CD4-positive, alpha-beta T cell treated with Interleukin-6 at 100 ng/mL for 8 hours (primary cell): ENCODE data around the gene TSNAXIP1.
"Not testable (repeated sequence)": the region's sequence is repeated elsewhere in the genome, so short reads cannot be mapped to it uniquely, and the experiment has no call there.

ENCODE experiments used
- DNase-seq: peaks from one replicate; pipeline ENCODE4 v3.0.0-alpha.2; 2020; ENCODE audit warnings: mixed read lengths, low spot score

The TSNAXIP1 gene

GRCh38 chr16:67837190-67837589 lies 30.5 kb downstream of the TSNAXIP1 start:
- DNase-seq: not testable (repeated sequence)

GRCh38 chr16:67837811-67838210 lies 31.1 kb downstream of the TSNAXIP1 start:
- DNase-seq: no peak

GRCh38 chr16:67841198-67841815 lies 34.6 kb downstream of the TSNAXIP1 start:
- no peak for DNase-seq

- peak; percentile 93 for DNase-seq
These were observed 35.3 kb downstream of the TSNAXIP1 start, which contains the start of gene THAP11 for GRCh38 chr16:67841816-67842508. Gene THAP11, plus strand, starts transcription at chr16:67842320. Its CDS starts 235 bp downstream, at chr16:67842555.

GRCh38 chr16:67842509-67843342 lies 36.0 kb downstream of the TSNAXIP1 start:
- peak; percentile 57 for DNase-seq

- DNase-seq: no peak
These were observed 36.7 kb downstream of the TSNAXIP1 start for GRCh38 chr16:67843343-67843765.

- no peak for DNase-seq
These were observed 37.8 kb downstream of the TSNAXIP1 start for GRCh38 chr16:67844497-67844896.

- no peak for DNase-seq
These were observed 38.8 kb downstream of the TSNAXIP1 start for GRCh38 chr16:67845291-67846062.

GRCh38 chr16:67846063-67846319 lies 39.3 kb downstream of the TSNAXIP1 start:
- DNase-seq: no peak

GRCh38 chr16:67846320-67847063 lies 39.8 kb downstream of the TSNAXIP1 start, which contains the start of gene NUTF2:
Gene NUTF2, plus strand, starts transcription at chr16:67846933. Its CDS starts 18,198 bp downstream, at chr16:67865131.
- DNase-seq: peak; percentile 92

- no peak for DNase-seq
These were observed 40.6 kb downstream of the TSNAXIP1 start, which contains the start of gene CENPT for GRCh38 chr16:67847064-67847861. Gene CENPT, minus strand, starts transcription at chr16:67847693. Its CDS starts 13,834 bp downstream, at chr16:67833859.

GRCh38 chr16:67848118-67848517 lies 41.4 kb downstream of the TSNAXIP1 start:
- no peak for DNase-seq

GRCh38 chr16:67853670-67854069 lies 47.0 kb downstream of the TSNAXIP1 start:
- no peak for DNase-seq

- DNase-seq: no peak
These were observed 49.1 kb downstream of the TSNAXIP1 start for GRCh38 chr16:67855789-67856188.

- DNase-seq: no peak
These were observed 50.3 kb downstream of the TSNAXIP1 start for GRCh38 chr16:67856927-67857546.

- peak; percentile 21 for DNase-seq
These were observed 51.0 kb downstream of the TSNAXIP1 start for GRCh38 chr16:67857547-67858233.

GRCh38 chr16:67858500-67858899 lies 51.8 kb downstream of the TSNAXIP1 start:
- no peak for DNase-seq

GRCh38 chr16:67860589-67861398 lies 54.1 kb downstream of the TSNAXIP1 start:
- no peak for DNase-seq
